ENCODE measurements around the gene NAT10. TPM values are rescaled to one million over a fixed set of nuclear protein-coding genes. Genes with fewer than 3 reads are reported as not detected.

Gene NAT10
- polyA plus RNA-seq, 2 donors, result 21.9 to 24.0 TPM

DNA sequence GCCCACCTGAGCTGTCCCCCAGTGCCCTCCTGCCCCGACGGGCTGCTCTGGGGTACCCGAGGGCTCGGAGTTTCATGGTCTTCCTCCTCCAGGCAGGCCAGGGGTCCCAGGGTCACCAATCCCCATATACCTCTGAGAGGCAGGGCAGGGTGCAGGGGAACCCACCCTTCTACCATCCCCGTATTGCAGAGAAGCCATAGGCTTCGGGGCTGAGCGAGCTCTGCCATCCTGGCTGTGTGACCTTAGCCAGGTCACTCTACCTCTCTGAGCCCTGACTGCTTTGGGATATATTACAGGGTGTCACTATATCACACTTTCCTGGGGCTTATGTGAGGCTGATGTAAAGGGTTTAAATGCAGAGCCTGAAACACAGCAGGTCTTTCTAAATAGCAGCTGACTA lies 57.4 kb downstream of the NAT10 start:
- H3K9me3 ChIP-seq (ENCODE audit: control insufficient read depth in 2 of 2, insufficient read depth in 1 of 2, low read depth in 1 of 2, low read length in 1 of 2), result no peaks in the 10 kb centered on the region
- peaks cover 2 to 14% of the 10 kb centered on the region in 2 donors for H3K4me1 ChIP-seq (ENCODE audit: control insufficient read depth in 2 of 2, insufficient read depth in 2 of 2, low read length in 1 of 2)
- H3K27me3 ChIP-seq (ENCODE audit: control insufficient read depth in 1 of 2, insufficient read depth in 2 of 2, low read length in 2 of 2), result no peaks in the 10 kb centered on the region
- H3K36me3 ChIP-seq (ENCODE audit: control insufficient read depth in 2 of 2, insufficient read depth in 2 of 2, low read length in 1 of 2), result peaks cover 0 to 4% of the 10 kb centered on the region in 2 donors
- H3K27ac ChIP-seq (ENCODE audit: low read depth in 2 of 2, low read length in 1 of 2), result no peak overlapping the region
- H3K4me3 ChIP-seq (ENCODE audit: low read depth in 1 of 2, low read length in 2 of 2), result no peak overlapping the region
- 92 to 95% methylated on average over 7 of the region's 7 CpGs for WGBS, 2 donors

DNA sequence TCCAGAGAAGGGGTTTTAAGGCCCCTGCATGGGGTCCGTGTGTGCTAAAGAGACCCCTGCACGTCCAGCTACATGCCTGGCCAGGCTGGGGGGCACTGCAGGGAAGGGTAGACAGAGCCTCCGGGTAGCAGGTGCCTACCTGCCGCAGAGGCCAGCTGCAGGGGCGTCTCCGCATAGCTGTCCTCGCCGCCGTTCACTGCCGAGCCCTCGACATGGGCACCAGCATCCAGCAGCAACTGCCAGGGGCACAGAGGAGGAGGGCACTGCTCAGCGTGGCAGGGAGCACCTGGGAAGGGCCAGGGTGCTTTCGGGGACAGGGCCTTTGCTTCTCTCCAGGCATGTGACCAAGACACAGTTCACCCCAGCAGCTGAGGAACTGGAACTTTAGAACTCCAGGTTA lies 59.7 kb downstream of the NAT10 start:
- 89 to 95% methylated on average over 13 of the region's 13 CpGs for WGBS, 2 donors

DNA sequence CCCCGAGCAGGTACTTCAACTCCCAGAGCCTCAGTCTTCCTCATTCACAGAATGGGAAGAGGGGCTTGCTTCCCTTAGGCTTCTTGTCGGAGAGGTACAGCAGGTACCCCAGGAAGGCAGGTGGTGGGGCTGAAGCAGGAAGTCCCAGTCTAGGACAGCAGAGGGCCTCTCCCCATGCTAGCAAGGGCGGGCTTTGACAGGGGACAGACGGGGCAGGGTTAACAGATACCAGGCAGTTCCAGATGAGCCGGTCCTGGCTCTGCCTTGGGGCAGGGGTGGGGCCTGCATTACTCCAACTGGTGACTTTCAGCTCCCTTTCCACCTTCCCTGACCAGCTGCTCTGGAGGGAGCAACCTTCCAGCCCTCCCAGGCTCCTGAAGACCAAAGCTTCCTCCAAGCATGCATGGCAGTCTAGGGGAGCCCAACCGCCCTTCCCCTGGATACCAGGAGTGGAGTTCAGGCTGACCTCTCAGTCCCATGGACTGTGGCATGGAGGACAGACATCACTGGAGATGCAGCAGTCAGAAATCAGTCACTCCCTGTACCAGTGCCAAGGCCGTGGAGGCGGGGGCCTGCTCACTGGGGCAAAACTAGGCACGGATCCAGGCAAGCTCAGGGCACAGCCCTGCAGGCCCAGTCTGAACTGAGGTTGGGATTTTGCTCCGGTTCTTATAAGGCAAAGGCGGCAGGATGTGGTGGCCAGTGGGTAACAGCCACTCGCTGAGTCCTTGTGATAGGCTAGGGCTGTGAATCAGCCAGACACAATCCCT lies 60.5 kb downstream of the NAT10 start:
- Histone ChIP-seq H3K27ac (ENCODE audit: low read depth in 2 of 2, low read length in 1 of 2) (peak overlapping the region; percentile 47 to 84), H3K27me3 (ENCODE audit: control insufficient read depth in 1 of 2, insufficient read depth in 2 of 2, low read length in 2 of 2) (no peaks in the 10 kb centered on the region), H3K4me3 (ENCODE audit: low read depth in 1 of 2, low read length in 2 of 2) (no peak overlapping the region), H3K4me1 (ENCODE audit: control insufficient read depth in 2 of 2, insufficient read depth in 2 of 2, low read length in 1 of 2) (peaks cover 5 to 14% of the 10 kb centered on the region in 2 donors), H3K9me3 (ENCODE audit: control insufficient read depth in 2 of 2, insufficient read depth in 1 of 2, low read depth in 1 of 2, low read length in 1 of 2) (no peaks in the 10 kb centered on the region), H3K36me3 (ENCODE audit: control insufficient read depth in 2 of 2, insufficient read depth in 2 of 2, low read length in 1 of 2) (peaks cover 0 to 6% of the 10 kb centered on the region in 2 donors)
- 62 to 68% methylated on average over 12 of the region's 12 CpGs for WGBS, 2 donors

More for the DNA sequence above, 59.7 kb downstream of the NAT10 start:
- Histone ChIP-seq H3K27me3 (ENCODE audit: control insufficient read depth in 1 of 2, insufficient read depth in 2 of 2, low read length in 2 of 2) (no peaks in the 10 kb centered on the region), H3K9me3 (ENCODE audit: control insufficient read depth in 2 of 2, insufficient read depth in 1 of 2, low read depth in 1 of 2, low read length in 1 of 2) (no peaks in the 10 kb centered on the region), H3K27ac (ENCODE audit: low read depth in 2 of 2, low read length in 1 of 2) (no peak overlapping the region), H3K4me1 (ENCODE audit: control insufficient read depth in 2 of 2, insufficient read depth in 2 of 2, low read length in 1 of 2) (peaks cover 5 to 14% of the 10 kb centered on the region in 2 donors), H3K4me3 (ENCODE audit: low read depth in 1 of 2, low read length in 2 of 2) (no peak overlapping the region), H3K36me3 (ENCODE audit: control insufficient read depth in 2 of 2, insufficient read depth in 2 of 2, low read length in 1 of 2) (peaks cover 0 to 4% of the 10 kb centered on the region in 2 donors)

DNA sequence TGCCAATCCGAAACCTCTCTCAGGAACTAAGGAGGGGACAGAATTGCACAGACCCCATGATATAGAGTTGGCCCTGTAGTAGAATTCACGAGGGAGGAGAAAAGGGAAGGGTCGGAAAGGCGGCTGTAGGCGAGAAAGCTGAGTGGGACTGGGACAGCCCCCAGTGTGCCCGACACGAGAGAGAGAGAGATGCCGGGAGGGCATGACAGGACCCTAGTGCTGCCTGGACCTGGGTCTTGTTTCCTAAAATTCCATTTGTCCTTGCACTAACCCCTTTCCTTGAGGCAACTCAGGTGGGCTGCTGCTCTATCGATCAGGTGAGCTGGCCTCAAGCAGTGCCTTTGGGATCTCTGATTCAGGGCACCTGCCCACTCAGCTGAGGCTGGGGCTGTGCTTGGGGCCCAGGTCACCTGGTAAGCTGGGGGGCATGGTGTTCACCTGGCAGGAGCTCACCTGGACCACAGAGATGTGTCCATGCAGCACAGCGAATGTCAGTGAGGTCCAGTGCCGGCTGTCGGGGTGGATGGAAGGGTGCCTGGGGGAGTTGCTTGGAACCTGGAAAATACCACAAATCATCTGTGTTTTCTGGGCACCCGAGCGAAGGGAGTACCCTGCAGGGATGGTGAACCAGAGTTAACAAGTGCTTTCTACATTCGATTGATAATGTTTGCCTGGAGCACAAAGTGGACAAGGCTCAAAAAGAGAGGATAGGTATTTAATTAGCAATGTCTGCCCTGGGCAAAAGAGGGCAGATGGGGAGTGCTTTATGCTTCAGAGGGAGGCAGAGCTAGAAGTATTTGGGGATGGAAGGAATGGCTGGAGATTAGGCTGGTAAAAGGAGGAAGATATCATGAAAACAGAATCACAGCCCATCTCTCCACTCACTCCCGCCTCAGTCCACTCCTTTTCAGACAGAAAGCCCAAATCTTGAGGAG lies 61.6 kb downstream of the NAT10 start:
- Histone ChIP-seq H3K9me3 (ENCODE audit: control insufficient read depth in 2 of 2, insufficient read depth in 1 of 2, low read depth in 1 of 2, low read length in 1 of 2) (no peaks in the 10 kb centered on the region), H3K36me3 (ENCODE audit: control insufficient read depth in 2 of 2, insufficient read depth in 2 of 2, low read length in 1 of 2) (peaks cover 0 to 6% of the 10 kb centered on the region in 2 donors), H3K27me3 (ENCODE audit: control insufficient read depth in 1 of 2, insufficient read depth in 2 of 2, low read length in 2 of 2) (no peaks in the 10 kb centered on the region), H3K4me3 (ENCODE audit: low read depth in 1 of 2, low read length in 2 of 2) (no peak overlapping the region), H3K27ac (ENCODE audit: low read depth in 2 of 2, low read length in 1 of 2) (no peak overlapping the region), H3K4me1 (ENCODE audit: control insufficient read depth in 2 of 2, insufficient read depth in 2 of 2, low read length in 1 of 2) (peaks cover 5 to 14% of the 10 kb centered on the region in 2 donors)
- 96% methylated on average over 16 of the region's 16 CpGs for WGBS, 2 donors

DNA sequence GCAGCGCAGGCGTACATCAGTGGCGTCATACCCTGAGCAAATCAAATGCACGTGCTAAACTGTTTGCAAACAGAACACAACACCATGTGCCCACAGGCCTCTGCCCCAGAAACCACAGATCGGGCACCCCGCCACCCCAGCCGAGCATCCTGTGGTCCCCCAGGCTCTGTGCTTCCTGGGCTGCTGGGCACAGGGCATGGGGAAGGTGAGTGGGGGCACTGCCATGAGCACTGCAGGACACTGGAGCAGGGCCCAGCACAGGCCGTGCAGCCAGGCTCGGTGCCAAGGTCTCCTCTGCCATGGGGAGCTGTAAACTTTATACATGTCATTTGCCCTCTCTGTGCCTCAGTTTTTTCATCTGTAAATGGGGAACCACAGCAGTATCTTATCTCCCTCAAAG lies 62.5 kb downstream of the NAT10 start:
- Histone ChIP-seq H3K9me3 (ENCODE audit: control insufficient read depth in 2 of 2, insufficient read depth in 1 of 2, low read depth in 1 of 2, low read length in 1 of 2) (no peaks in the 10 kb centered on the region), H3K27ac (ENCODE audit: low read depth in 2 of 2, low read length in 1 of 2) (no peak overlapping the region), H3K4me3 (ENCODE audit: low read depth in 1 of 2, low read length in 2 of 2) (no peak overlapping the region), H3K36me3 (ENCODE audit: control insufficient read depth in 2 of 2, insufficient read depth in 2 of 2, low read length in 1 of 2) (peaks cover 0 to 6% of the 10 kb centered on the region in 2 donors), H3K27me3 (ENCODE audit: control insufficient read depth in 1 of 2, insufficient read depth in 2 of 2, low read length in 2 of 2) (no peaks in the 10 kb centered on the region), H3K4me1 (ENCODE audit: control insufficient read depth in 2 of 2, insufficient read depth in 2 of 2, low read length in 1 of 2) (peaks cover 5 to 14% of the 10 kb centered on the region in 2 donors)
- 82 to 86% methylated on average over 9 of the region's 9 CpGs for WGBS, 2 donors

DNA sequence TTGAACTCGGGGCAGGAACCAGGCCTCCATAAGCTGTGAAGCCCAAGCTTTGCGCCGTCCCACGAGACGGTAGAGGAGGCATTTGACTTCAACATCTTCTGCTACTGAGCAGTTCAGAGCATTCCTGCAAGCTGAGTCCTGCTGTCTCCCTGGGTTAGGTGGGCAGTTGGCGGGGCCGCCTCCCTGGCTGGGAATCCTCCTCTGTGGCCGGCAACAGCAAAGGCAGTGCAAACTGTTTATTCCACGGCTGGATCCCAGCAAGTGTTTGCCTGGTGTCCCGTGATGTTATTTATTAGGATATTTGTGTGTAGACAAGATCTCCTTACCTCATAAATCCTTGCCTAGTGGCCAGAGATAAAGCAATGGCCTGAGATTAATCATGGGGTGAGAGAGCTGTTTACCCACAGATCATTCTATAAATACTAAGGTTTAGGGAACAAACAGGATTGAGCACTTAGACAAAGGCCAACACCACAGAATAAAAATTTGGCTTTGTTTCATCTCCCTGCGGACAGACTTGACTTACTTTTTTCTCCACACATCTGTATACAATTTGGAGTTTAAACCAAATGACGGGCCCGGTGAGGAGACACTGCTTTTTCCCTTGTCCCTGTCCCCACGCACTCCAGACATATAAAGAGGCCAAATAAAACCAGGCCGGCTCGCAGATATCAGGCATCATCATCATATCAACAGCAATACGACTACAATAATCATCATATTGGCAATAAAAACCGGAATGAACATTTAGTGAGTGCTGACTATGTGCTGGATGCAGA lies 63.4 kb downstream of the NAT10 start:
- H3K27me3 ChIP-seq (ENCODE audit: control insufficient read depth in 1 of 2, insufficient read depth in 2 of 2, low read length in 2 of 2), result no peaks in the 10 kb centered on the region
- H3K27ac ChIP-seq (ENCODE audit: low read depth in 2 of 2, low read length in 1 of 2), result no peak overlapping the region
- H3K4me3 ChIP-seq (ENCODE audit: low read depth in 1 of 2, low read length in 2 of 2), result no peak overlapping the region
- peaks cover 0 to 2% of the 10 kb centered on the region in 2 donors for H3K36me3 ChIP-seq (ENCODE audit: control insufficient read depth in 2 of 2, insufficient read depth in 2 of 2, low read length in 1 of 2)
- H3K4me1 ChIP-seq (ENCODE audit: control insufficient read depth in 2 of 2, insufficient read depth in 2 of 2, low read length in 1 of 2), result peaks cover 5 to 14% of the 10 kb centered on the region in 2 donors
- 81 to 83% methylated on average over 18 of the region's 18 CpGs for WGBS, 2 donors
- H3K9me3 ChIP-seq (ENCODE audit: control insufficient read depth in 2 of 2, insufficient read depth in 1 of 2, low read depth in 1 of 2, low read length in 1 of 2), result no peaks in the 10 kb centered on the region

DNA sequence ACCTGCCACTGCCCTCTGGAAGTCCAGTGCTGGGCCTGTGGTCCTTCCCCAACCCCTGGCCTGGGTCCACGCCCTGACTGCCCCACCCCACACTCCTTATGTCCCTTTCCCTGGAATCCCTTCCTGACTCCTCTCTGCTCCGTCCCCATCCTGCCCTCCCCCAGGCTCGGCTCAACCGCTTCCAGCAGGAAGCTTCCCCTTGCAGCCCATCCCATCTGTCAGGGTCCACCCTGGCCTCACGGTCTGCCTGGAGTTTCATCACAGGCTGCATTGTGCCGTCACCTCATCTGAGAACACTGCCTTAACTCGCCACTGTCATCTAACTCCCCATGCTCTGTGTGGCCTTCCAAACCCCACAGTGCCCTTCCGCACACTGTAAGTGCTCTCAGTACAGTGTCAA lies 64.3 kb downstream of the NAT10 start:
- peaks cover 0 to 2% of the 10 kb centered on the region in 2 donors for H3K9me3 ChIP-seq (ENCODE audit: control insufficient read depth in 2 of 2, insufficient read depth in 1 of 2, low read depth in 1 of 2, low read length in 1 of 2)

DNA sequence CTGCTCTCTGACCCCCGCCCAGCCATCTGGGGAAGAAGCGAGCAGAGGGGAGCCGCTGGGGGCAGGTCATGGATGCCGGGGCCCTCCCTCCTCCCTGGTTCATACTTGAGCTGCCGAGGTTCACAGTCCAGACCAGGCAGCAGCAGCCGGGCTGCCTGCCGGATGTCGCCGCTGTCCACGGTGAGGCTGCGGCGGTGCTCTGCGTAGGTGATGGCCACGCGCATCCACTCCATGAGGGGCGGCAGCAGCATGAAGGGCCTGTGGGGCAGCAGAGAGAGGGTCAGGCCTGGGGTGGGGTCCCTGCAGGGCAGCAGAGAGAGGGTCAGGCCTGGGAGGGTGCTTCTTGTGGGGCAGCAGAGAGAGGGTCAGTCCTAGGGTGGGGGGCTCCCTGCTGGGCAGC lies 67.6 kb downstream of the NAT10 start:
- Histone ChIP-seq H3K27me3 (ENCODE audit: control insufficient read depth in 1 of 2, insufficient read depth in 2 of 2, low read length in 2 of 2) (no peaks in the 10 kb centered on the region), H3K36me3 (ENCODE audit: control insufficient read depth in 2 of 2, insufficient read depth in 2 of 2, low read length in 1 of 2) (peaks cover 0 to 2% of the 10 kb centered on the region in 2 donors), H3K4me3 (ENCODE audit: low read depth in 1 of 2, low read length in 2 of 2) (no peak overlapping the region), H3K27ac (ENCODE audit: low read depth in 2 of 2, low read length in 1 of 2) (no peak overlapping the region), H3K9me3 (ENCODE audit: control insufficient read depth in 2 of 2, insufficient read depth in 1 of 2, low read depth in 1 of 2, low read length in 1 of 2) (peaks cover 0 to 2% of the 10 kb centered on the region in 2 donors), H3K4me1 (ENCODE audit: control insufficient read depth in 2 of 2, insufficient read depth in 2 of 2, low read length in 1 of 2) (peaks cover under 1 to 3% of the 10 kb centered on the region in 2 donors)
- WGBS, 2 donors, result 97% methylated on average over 16 of the region's 16 CpGs

More for the DNA sequence above, 64.3 kb downstream of the NAT10 start:
- no peak overlapping the region for H3K27ac ChIP-seq (ENCODE audit: low read depth in 2 of 2, low read length in 1 of 2)
- WGBS, 2 donors, result 69 to 81% methylated on average over 8 of the region's 8 CpGs
- no peak overlapping the region for H3K4me3 ChIP-seq (ENCODE audit: low read depth in 1 of 2, low read length in 2 of 2)
- H3K36me3 ChIP-seq (ENCODE audit: control insufficient read depth in 2 of 2, insufficient read depth in 2 of 2, low read length in 1 of 2), result peaks cover 0 to 2% of the 10 kb centered on the region in 2 donors
- no peaks in the 10 kb centered on the region for H3K27me3 ChIP-seq (ENCODE audit: control insufficient read depth in 1 of 2, insufficient read depth in 2 of 2, low read length in 2 of 2)
- H3K4me1 ChIP-seq (ENCODE audit: control insufficient read depth in 2 of 2, insufficient read depth in 2 of 2, low read length in 1 of 2), result peaks cover 5 to 16% of the 10 kb centered on the region in 2 donors

All from esophagus (tissue), 2 donors.